DMS153 treated with DMSO at 0.1 percent for 48 hours (cell line): ENCODE measurements around the gene MS4A3.
"Not testable (repeated sequence)": the region's sequence is repeated elsewhere in the genome, so short reads cannot be mapped to it uniquely, and the experiment has no call there.

Experiments
- DNase-seq: peaks from one replicate; lab custom pipeline; 2025; ENCODE audit not compliant: unreplicated experiment; lab: John Stamatoyannopoulos, UW

Gene MS4A3

GRCh38 chr11:60088364-60088763 is 31.9 kb downstream of the MS4A3 start, which contains the start of gene MS4A2:
TSS of gene MS4A2 (plus strand) at chr11:60088664. CDS start at chr11:60088766, 102 bp downstream.
- no peak for DNase-seq

DNA sequence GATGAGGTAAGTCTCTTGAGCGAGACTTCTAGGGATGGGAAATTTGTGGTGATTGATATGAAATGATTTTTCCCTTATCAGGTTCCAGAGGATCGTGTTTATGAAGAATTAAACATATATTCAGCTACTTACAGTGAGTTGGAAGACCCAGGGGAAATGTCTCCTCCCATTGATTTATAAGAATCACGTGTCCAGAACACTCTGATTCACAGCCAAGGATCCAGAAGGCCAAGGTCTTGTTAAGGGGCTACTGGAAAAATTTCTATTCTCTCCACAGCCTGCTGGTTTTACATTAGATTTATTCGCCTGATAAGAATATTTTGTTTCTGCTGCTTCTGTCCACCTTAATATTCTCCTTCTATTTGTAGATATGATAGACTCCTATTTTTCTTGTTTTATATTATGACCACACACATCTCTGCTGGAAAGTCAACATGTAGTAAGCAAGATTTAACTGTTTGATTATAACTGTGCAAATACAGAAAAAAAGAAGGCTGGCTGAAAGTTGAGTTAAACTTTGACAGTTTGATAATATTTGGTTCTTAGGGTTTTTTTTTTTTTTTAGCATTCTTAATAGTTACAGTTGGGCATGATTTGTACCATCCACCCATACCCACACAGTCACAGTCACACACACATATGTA is 39.1 kb downstream of the MS4A3 start:
- no peak for DNase-seq

- no peak for DNase-seq
These were observed 40.7 kb downstream of the MS4A3 start for GRCh38 chr11:60097189-60097588.

DNA sequence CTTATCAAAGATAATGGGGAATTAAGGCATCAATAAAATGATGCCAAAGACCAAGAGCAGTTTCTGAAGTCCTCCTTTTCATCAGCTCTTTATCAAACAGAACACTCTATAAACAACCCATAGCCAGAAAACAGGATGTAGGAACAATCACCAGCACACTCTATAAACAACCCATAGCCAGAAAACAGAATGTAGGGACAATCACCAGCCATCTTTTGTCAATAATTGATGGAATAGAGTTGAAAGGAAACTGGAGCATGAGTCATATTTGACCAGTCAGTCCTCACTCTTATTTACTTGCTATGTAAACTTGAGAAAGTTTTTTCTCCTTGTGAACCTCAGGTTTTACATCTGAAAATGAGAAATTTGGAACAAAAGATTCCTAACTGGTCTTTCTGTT is 42.0 kb downstream of the MS4A3 start:
- DNase-seq, result peak; percentile 16

DNA sequence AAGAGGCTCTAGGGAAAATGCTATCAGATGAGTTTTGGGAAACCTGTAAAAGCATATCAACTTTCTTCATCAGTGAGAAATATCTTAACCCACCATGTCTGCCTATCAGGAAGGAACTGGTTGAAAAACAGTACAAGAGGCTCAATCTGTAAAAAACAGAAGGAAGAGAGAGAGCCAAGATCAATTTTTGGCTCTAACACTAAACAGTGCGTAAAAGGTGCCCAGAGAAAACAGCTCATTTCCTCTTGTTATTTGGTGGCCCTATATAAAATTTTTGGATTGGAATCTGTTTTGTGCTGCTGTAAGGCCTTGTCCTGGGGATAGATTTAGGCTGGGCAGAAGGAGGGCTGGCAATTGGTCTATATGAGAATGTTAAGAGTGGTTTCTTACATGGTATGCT is 44.1 kb downstream of the MS4A3 start:
- DNase-seq, result no peak

DNA sequence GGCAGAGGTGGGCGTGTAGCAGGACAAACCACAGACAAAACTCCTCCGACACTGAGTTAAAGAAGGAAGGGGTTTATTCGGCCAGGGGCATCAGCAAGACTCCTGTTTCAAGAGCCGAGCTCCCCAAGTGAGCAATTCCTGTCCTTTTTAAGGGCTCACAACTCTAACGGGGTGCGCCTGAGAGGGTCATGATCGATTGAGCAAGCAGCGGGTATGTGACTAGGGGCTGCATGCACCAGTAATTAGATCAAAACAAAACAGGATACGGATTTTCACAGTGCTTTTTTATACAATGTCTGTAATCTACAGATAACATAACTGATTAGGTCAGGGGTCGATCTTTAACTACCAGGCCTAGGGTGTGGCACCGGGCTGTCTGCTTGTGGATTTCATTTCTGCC is 44.9 kb downstream of the MS4A3 start:
- DNase-seq, result not testable (repeated sequence)

GRCh38 chr11:60104471-60105115 is 48.1 kb downstream of the MS4A3 start:
- DNase-seq, result peak; percentile 51

- DNase-seq, result not testable (repeated sequence)
These were observed 52.2 kb downstream of the MS4A3 start for GRCh38 chr11:60108631-60109030.

DNA sequence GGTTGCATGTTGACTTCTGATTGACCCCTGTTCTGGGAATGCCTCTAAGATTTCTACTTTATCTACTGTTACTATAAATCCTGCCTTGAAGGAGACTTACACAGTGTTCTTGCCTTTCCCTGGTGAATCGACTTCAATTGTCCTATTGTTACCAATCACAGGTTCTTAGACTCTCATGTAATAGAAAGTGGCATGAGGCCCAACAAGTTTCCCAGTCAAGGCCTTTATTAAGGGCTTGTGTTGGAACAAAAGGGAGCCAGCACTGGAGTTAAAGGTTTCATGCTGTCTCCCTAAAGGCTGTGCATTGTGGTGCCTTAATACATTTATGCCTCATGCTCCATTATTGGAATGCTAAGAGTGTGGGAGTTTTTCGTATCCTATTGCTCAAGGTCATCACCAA is 55.3 kb downstream of the MS4A3 start:
- DNase-seq, result no peak

GRCh38 chr11:60116996-60117790 is 60.7 kb downstream of the MS4A3 start:
- DNase-seq, result no peak

DNA sequence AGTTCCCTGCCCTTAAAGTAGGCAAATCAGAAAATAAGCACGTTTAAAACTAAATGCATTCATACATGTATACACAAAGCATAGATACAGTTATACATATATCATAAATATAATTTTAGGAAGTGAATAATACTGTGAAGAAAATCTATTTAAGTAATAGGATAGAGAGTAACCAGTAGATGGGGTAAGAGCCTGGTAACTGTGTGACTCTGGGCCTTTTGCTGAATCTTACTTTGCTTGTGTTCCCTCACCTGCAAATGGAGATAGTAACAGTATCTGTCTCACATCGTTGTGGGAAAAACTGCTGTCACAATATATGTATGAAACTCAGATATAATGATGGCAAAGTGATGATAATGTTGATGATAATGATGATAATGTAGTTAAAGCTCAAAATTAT is 61.9 kb downstream of the MS4A3 start:
- no peak for DNase-seq

DNA sequence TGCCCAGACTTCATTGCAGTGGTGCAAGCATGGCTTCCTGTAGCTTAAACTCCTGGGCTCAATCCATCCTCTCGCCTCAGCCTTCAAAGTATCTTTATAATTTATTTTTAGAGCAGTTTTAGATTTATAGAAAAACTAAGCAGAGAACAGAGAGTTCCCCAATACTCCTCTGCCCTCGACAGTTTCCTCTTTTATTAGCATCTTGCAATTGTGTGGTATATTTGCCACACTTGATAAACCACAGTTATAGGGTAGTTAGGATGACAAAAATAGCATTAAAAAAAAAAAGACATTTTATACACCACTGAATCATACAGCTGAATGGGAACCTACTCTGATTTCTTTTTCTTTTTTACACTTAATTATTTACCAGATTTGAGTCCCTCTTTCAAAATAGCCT is 63.2 kb downstream of the MS4A3 start:
- no peak for DNase-seq
